ENCODE measurements around the gene WNT8B. TPM values are rescaled to one million over a fixed set of nuclear protein-coding genes. Genes with fewer than 3 reads are reported as not detected.

WNT8B gene
- total and polyA plus RNA-seq, 9 of the 15 experiments (the other 6 are each of a cell fraction or from before 2014, with no cell fraction given): not detected

- H2AFZ ChIP-seq (ENCODE audit: low read depth, low read length): no peak overlapping the region
- FAIRE-seq: peak; percentile 87
- H3K36me3 ChIP-seq (ENCODE audit: control insufficient read depth, insufficient read depth, low read length): no peaks in the 10 kb centered on the region
- H4K20me1 ChIP-seq (replicated peaks; ENCODE audit: control insufficient read depth, insufficient read depth, low read length): no peaks in the 10 kb centered on the region
- no peak overlapping the region for H3K4me2 ChIP-seq (ENCODE audit: insufficient read depth, low read length)
- ATAC-seq: peak; percentile 98
- H3K9me3 ChIP-seq (replicated peaks; ENCODE audit: control insufficient read depth, insufficient read depth, low read depth, low read length): no peaks in the 10 kb centered on the region
- H3K27me3 ChIP-seq (ENCODE audit: control insufficient read depth in 2 of 2, insufficient read depth in 2 of 2, low read length in 2 of 2): no peaks in the 10 kb centered on the region
- peaks cover 0 to 4% of the 10 kb centered on the region in 2 experiments; a peak in 2 of 5 replicates for H3K4me1 ChIP-seq (replicated peaks in 1 of 2; ENCODE audit: control insufficient read depth in 2 of 2, insufficient read depth in 2 of 2, low read length in 2 of 2)
- no TSS peak for BruUV-seq (replicated peaks)
- 33% methylated on average over 3 of the region's 3 CpGs for WGBS (ENCODE audit: insufficient coverage, low coverage, missing lambda C conversion rate)
- ChIA-PET CTCF (ENCODE audit: low intra/inter-chr PET ratio) (interaction anchor here (0.6 to 3.7 kb wide), 6 partner anchors 72 to 218 kb away, joined by 3 to 44 read pairs (median 3); no protein-coding TSS in a partner anchor), POLR2A (interaction anchor here (0.8 kb wide), 1 partner anchor 634 kb away, joined by 3 read pairs; no protein-coding TSS in a partner anchor)
- no peaks in the 10 kb centered on the region for H3K79me2 ChIP-seq (ENCODE audit: control insufficient read depth, insufficient read depth, low read length)
- peak; percentile 48 to 65 (median 62) for DNase-seq (ENCODE audit: extremely low read depth in 1 of 4, low spot score in 3 of 4)
- intact Hi-C loops (cut with micrococcal nuclease): loop anchor here (1.0 to 2.0 kb wide), 2 partner anchors 75 to 166 kb away; no protein-coding TSS in a partner anchor
- H3K4me3 ChIP-seq: no peak overlapping the region
- no peak overlapping the region for H3K9ac ChIP-seq (ENCODE audit: insufficient read depth in 1 of 2, low read depth in 2 of 2, low read length in 2 of 2)
- no peak overlapping the region for H3K27ac ChIP-seq (ENCODE audit: extremely low read depth, low read depth, low read length)
- in situ Hi-C loops (cut with MboI): loop anchor here (5.0 to 10.0 kb wide), 3 partner anchors 71 to 664 kb away; no protein-coding TSS in a partner anchor
- H3K9me1 ChIP-seq (ENCODE audit: control insufficient read depth, insufficient read depth, low read length): no peaks in the 10 kb centered on the region
- TF ChIP-seq, protein P1, sequence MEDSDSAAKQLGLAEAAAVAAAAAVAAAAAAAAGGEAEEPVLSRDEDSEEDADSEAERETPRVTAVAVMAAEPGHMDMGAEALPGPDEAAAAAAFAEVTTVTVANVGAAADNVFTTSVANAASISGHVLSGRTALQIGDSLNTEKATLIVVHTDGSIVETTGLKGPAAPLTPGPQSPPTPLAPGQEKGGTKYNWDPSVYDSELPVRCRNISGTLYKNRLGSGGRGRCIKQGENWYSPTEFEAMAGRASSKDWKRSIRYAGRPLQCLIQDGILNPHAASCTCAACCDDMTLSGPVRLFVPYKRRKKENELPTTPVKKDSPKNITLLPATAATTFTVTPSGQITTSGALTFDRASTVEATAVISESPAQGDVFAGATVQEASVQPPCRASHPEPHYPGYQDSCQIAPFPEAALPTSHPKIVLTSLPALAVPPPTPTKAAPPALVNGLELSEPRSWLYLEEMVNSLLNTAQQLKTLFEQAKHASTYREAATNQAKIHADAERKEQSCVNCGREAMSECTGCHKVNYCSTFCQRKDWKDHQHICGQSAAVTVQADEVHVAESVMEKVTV (CRISPR knock-in tag; IDR thresholded peaks at IDR 0.05): peak; percentile 39; the same call in 1 of the 2 replicates
- TF ChIP-seq ZNF717 (CRISPR knock-in tag; IDR thresholded peaks at IDR 0.05) (no peak), FIP1L1 (IDR thresholded peaks at IDR 0.05; ENCODE audit: low read depth, low read length, poor library complexity, severe bottlenecking) (no peak), CTCF (IDR thresholded peaks at IDR 0.05 in 2 of 3, conservative IDR thresholded peaks at IDR 0.05 in 1 of 3; ENCODE audit: insufficient read depth in 2 of 3, low read depth in 1 of 3, low read length in 3 of 3) (peak; percentile 67 to 78 (median 74)), ARHGAP35 (IDR thresholded peaks at IDR 0.05; ENCODE audit: partially characterized antibody) (no peak)
- TF ChIP-seq, protein P2, sequence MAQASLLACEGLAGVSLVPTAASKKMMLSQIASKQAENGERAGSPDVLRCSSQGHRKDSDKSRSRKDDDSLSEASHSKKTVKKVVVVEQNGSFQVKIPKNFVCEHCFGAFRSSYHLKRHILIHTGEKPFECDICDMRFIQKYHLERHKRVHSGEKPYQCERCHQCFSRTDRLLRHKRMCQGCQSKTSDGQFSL (CRISPR knock-in tag; IDR thresholded peaks at IDR 0.05): 0 out of 2 replicates have a peak, but pooled peaks have one; percentile 35
- TF ChIP-seq, protein P2 (tag; IDR thresholded peaks at IDR 0.05): no peak
- TF ChIP-seq, protein P3, sequence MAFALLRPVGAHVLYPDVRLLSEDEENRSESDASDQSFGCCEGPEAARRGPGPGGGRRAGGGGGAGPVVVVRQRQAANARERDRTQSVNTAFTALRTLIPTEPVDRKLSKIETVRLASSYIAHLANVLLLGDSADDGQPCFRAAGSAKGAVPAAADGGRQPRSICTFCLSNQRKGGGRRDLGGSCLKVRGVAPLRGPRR (CRISPR knock-in tag; IDR thresholded peaks at IDR 0.05): no peak
These were observed 45.9 kb downstream of the WNT8B start for GRCh38 chr10:100508691-100509150.
